ENCODE measurements around the gene SLC38A6. TPM values are rescaled to one million over a fixed set of nuclear protein-coding genes. Genes with fewer than 3 reads are reported as not detected.

SLC38A6 gene
- total RNA-seq, 1 experiment from 2014 or later, result 6.0 TPM

- H3K9ac ChIP-seq (ENCODE audit: extremely low read depth, insufficient read length, low read length), result no peak overlapping the region
- peak; percentile 66 for DNase-seq
- no peak overlapping the region for H2BK5ac ChIP-seq (ENCODE audit: insufficient read length, low read length)
- H2BK20ac ChIP-seq (ENCODE audit: low read depth, low read length, poor library complexity, severe bottlenecking), result no peak overlapping the region
- H3K36me3 Mint-ChIP-seq (ENCODE audit: insufficient read depth in 1 of 3, low read depth in 3 of 3), result peaks cover 24 to 47% (median 38%) of the 10 kb centered on the region in 3 experiments
- H3K18ac ChIP-seq (ENCODE audit: insufficient read length, low read depth, low read length), result no peak overlapping the region
- H4K91ac ChIP-seq (ENCODE audit: insufficient read length, low read depth, low read length), result no peak overlapping the region
- no peak overlapping the region for H4K5ac ChIP-seq (ENCODE audit: insufficient read length, low read depth, low read length)
- H3K56ac ChIP-seq (ENCODE audit: insufficient read length, low read depth, low read length), result no peak overlapping the region
- no peak overlapping the region for H3K14ac ChIP-seq (ENCODE audit: insufficient read depth, low read length)
- peaks cover 8% of the 10 kb centered on the region for H3K9me3 ChIP-seq (ENCODE audit: control insufficient read depth, low read depth, low read length)
- H3T11ph ChIP-seq (ENCODE audit: low read length), result no peak overlapping the region
- no peaks in the 10 kb centered on the region for H3K79me1 ChIP-seq (ENCODE audit: insufficient read depth, low read depth, low read length, poor library complexity, severe bottlenecking)
- no peak for TF ChIP-seq CTCF (conservative IDR thresholded peaks at IDR 0.05)
- H3K23ac ChIP-seq (ENCODE audit: insufficient read length, low read depth, low read length), result no peak overlapping the region
- no peak overlapping the region; a peak in 1 of 5 replicates for H3K4me3 Mint-ChIP-seq
- peaks cover 49 to 52% of the 10 kb centered on the region in 2 experiments for H3K4me1 Mint-ChIP-seq
- H3K23me2 ChIP-seq (ENCODE audit: insufficient read length, low read depth, low read length, poor library complexity, severe bottlenecking), result no peaks in the 10 kb centered on the region
- no peak overlapping the region for H2BK12ac ChIP-seq (ENCODE audit: insufficient read length, low read depth, low read length)
- H3K27me3 Mint-ChIP-seq (ENCODE audit: low read depth), result no peaks in the 10 kb centered on the region; the same call in 1 of the 2 replicates
- H3K27ac ChIP-seq (ENCODE audit: insufficient read length, low read depth, low read length), result peak overlapping the region; percentile 85
- H3K4ac ChIP-seq (ENCODE audit: low read depth, low read length), result no peak overlapping the region
- no peak overlapping the region for H2AFZ ChIP-seq (ENCODE audit: low read length)
- peak overlapping the region; percentile 83 to 97 (median 92) for H3K27ac Mint-ChIP-seq
- no peaks in the 10 kb centered on the region for H3K27me3 ChIP-seq (ENCODE audit: insufficient read depth, low read length)
- H3K4me2 ChIP-seq (ENCODE audit: insufficient read depth, insufficient read length, low read length), result peak overlapping the region; percentile 27
- no CpG with 5 or more reads among the region's 4 CpGs for WGBS (ENCODE audit: extremely low coverage, insufficient read length, low lambda C conversion rate)
- no peaks in the 10 kb centered on the region for H4K20me1 ChIP-seq (ENCODE audit: control insufficient read depth, insufficient read depth, insufficient read length)
- no peak overlapping the region for H2BK15ac ChIP-seq (ENCODE audit: low read depth, low read length)
- peaks cover 32 to 37% of the 10 kb centered on the region in 2 experiments for H3K9me3 Mint-ChIP-seq
- H2BK120ac ChIP-seq (ENCODE audit: low read depth, low read length, poor library complexity, severe bottlenecking), result no peak overlapping the region
- H4K8ac ChIP-seq (replicated peaks; ENCODE audit: insufficient read length, low read depth, low read length), result no peak overlapping the region
- peaks cover 32% of the 10 kb centered on the region for H3K4me1 ChIP-seq (ENCODE audit: insufficient read depth, low read length)
- no peaks in the 10 kb centered on the region for H3K79me2 ChIP-seq (ENCODE audit: insufficient read depth, low read length)
- peak overlapping the region; percentile 28 for H2AK5ac ChIP-seq (ENCODE audit: insufficient read length, low read length)
These were observed 120.9 kb downstream of the SLC38A6 start for GRCh38 chr14:61101803-61102548.

Other genes starting within 250 kb of the SLC38A6 start
- gene MNAT1, start 246.5 kb upstream of the SLC38A6 start, total RNA-seq (2021), result 43.1 and 47.4 TPM in 2 replicates
- 24.9 and 28.3 TPM in 2 replicates for gene TRMT5, start 166 bp upstream of the SLC38A6 start, total RNA-seq (2021)